ENCODE data around the gene EAPP.
"Not testable (repeated sequence)": the region's sequence is repeated elsewhere in the genome, so short reads cannot be mapped to it uniquely, and the experiment has no call there.

Gene EAPP

GRCh38 chr14:34538096-34538495, 1.4 kb downstream of the EAPP start:
- not testable (repeated sequence) for DNase-seq (ENCODE audit: low read depth in 3 of 3)

GRCh38 chr14:34537677-34538009, 1.9 kb downstream of the EAPP start:
- DNase-seq (ENCODE audit: low read depth in 3 of 3): no peak

- DNase-seq (ENCODE audit: low read depth in 3 of 3): no peak
Measured at GRCh38 chr14:34536951-34537676, 2.4 kb downstream of the EAPP start.

- no peak for DNase-seq (ENCODE audit: low read depth in 3 of 3)
Measured at GRCh38 chr14:34527591-34527990, 11.9 kb downstream of the EAPP start.

- not testable (repeated sequence) for DNase-seq (ENCODE audit: low read depth in 3 of 3)
Measured at GRCh38 chr14:34524216-34524615, 15.3 kb downstream of the EAPP start.

- DNase-seq (ENCODE audit: low read depth in 3 of 3): no peak
Measured at GRCh38 chr14:34522496-34522895, 17.0 kb downstream of the EAPP start.

- not testable (repeated sequence) for DNase-seq (ENCODE audit: low read depth in 3 of 3)
Measured at GRCh38 chr14:34521071-34521470, 18.4 kb downstream of the EAPP start.

- not testable (repeated sequence) for DNase-seq (ENCODE audit: low read depth in 3 of 3)
Measured at GRCh38 chr14:34520304-34520970, 19.1 kb downstream of the EAPP start.

GRCh38 chr14:34507884-34508283, 31.6 kb downstream of the EAPP start:
- no peak for DNase-seq (ENCODE audit: low read depth in 3 of 3)

- DNase-seq (ENCODE audit: low read depth in 3 of 3): no peak
Measured at GRCh38 chr14:34507459-34507858, 32.0 kb downstream of the EAPP start.

GRCh38 chr14:34505124-34505491, 34.4 kb downstream of the EAPP start:
- not testable (repeated sequence) for DNase-seq (ENCODE audit: low read depth in 3 of 3)

GRCh38 chr14:34504027-34504426, 35.5 kb downstream of the EAPP start:
- not testable (repeated sequence) for DNase-seq (ENCODE audit: low read depth in 3 of 3)

GRCh38 chr14:34502545-34503225, 36.8 kb downstream of the EAPP start:
- no peak for DNase-seq (ENCODE audit: low read depth in 3 of 3)

GRCh38 chr14:34502001-34502400, 37.5 kb downstream of the EAPP start:
- no peak for DNase-seq (ENCODE audit: low read depth in 3 of 3)

GRCh38 chr14:34501004-34501580, 38.4 kb downstream of the EAPP start:
- no peak for DNase-seq (ENCODE audit: low read depth in 3 of 3)

- no peak for DNase-seq (ENCODE audit: low read depth in 3 of 3)
Measured at GRCh38 chr14:34498684-34499412, 40.7 kb downstream of the EAPP start.

GRCh38 chr14:34496679-34497513, 42.6 kb downstream of the EAPP start:
- no peak for DNase-seq (ENCODE audit: low read depth in 3 of 3)

- no peak for DNase-seq (ENCODE audit: low read depth in 3 of 3)
Measured at GRCh38 chr14:34496007-34496678, 43.4 kb downstream of the EAPP start.

GRCh38 chr14:34489324-34489723, 50.2 kb downstream of the EAPP start:
- DNase-seq (ENCODE audit: low read depth in 3 of 3): no peak

- no peak for DNase-seq (ENCODE audit: low read depth in 3 of 3)
Measured at GRCh38 chr14:34488528-34488927, 51.0 kb downstream of the EAPP start.

All from stimulated activated CD4-positive, alpha-beta T cell treated with anti-CD3 and anti-CD28 coated beads, TNF-alpha, amount 100 ng/mL, for 4 hours (primary cell).